Fibroblast of the aortic adventitia (primary cell): Measurements from ENCODE around the gene CLEC7A. TPM values are rescaled to one million over a fixed set of nuclear protein-coding genes. Genes with fewer than 3 reads are reported as not detected.

Experiments used
- DNase-seq: peaks from one replicate; pipeline ENCODE4 v3.0.0-alpha.2; 2010; ENCODE audit warnings: low read depth
- H3K4me3 ChIP-seq: 2 replicates; pipeline ENCODE4 v1.5.1; 2011; ENCODE audit warnings: low read depth, mild to moderate bottlenecking, control low read depth, low read length, moderate library complexity
- total RNA-seq: library from RNA; depleted of rRNA; stranded (reverse); fragments of >200 nt; gene quantifications from 2 replicates; pipeline ENCODE4 v1.2.3, GENCODE V29; 2012; ENCODE audit warnings: low replicate concordance
- TF ChIP-seq, protein P1 (sequence below): IDR thresholded peaks from 2 replicates; pipeline ENCODE4 v1.5.1; 2011; ENCODE audit warnings: mild to moderate bottlenecking, low read length, control low read depth, inconsistent platforms; ENCODE audit not compliant: insufficient read depth

CLEC7A gene
- total RNA-seq, 1 donor, result not detected

DNA sequence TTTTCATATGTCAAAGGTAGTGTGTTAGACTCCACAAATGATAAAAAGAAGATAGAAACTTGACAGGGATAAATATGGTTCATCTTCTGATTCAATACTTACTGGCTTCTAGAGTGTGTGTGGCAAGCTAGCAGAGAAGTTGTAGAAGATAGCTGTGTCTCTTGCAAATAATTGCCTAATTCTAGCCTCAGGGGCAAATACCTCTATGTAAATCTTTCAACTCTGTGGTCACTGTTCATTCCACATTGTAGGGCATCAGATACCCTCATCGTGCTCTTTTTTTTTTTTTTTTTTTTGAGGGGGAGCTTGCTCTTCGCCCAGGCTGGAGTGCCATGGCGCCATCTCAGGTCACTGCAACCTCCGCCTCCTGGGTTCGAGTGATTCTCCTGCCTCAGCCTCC, 40.2 kb upstream of the CLEC7A start:
- H3K4me3 ChIP-seq, result no peak overlapping the region
- no peak for DNase-seq
- TF ChIP-seq, protein P1, sequence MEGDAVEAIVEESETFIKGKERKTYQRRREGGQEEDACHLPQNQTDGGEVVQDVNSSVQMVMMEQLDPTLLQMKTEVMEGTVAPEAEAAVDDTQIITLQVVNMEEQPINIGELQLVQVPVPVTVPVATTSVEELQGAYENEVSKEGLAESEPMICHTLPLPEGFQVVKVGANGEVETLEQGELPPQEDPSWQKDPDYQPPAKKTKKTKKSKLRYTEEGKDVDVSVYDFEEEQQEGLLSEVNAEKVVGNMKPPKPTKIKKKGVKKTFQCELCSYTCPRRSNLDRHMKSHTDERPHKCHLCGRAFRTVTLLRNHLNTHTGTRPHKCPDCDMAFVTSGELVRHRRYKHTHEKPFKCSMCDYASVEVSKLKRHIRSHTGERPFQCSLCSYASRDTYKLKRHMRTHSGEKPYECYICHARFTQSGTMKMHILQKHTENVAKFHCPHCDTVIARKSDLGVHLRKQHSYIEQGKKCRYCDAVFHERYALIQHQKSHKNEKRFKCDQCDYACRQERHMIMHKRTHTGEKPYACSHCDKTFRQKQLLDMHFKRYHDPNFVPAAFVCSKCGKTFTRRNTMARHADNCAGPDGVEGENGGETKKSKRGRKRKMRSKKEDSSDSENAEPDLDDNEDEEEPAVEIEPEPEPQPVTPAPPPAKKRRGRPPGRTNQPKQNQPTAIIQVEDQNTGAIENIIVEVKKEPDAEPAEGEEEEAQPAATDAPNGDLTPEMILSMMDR, result no peak

DNA sequence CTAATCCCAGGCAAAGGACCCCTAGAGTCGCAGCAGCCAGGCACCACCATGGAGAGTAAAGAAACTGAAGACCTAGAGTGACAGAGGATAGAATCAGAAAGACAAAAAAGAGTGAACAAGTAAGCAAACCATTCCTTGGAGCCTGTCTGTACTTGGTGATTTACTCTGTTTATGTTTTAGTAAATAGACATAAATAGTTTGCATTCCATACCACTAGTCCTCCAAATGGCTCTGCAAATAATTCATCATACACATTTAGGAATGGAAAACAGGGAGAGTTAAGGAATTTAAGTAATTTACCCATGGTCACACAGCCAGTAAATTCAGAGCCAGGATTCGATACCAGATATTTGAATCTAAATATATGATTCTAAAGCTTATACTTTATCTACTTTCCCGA, 39.1 kb upstream of the CLEC7A start:
- TF ChIP-seq, protein P1, result no peak
- H3K4me3 ChIP-seq, result no peak overlapping the region
- no peak for DNase-seq

DNA sequence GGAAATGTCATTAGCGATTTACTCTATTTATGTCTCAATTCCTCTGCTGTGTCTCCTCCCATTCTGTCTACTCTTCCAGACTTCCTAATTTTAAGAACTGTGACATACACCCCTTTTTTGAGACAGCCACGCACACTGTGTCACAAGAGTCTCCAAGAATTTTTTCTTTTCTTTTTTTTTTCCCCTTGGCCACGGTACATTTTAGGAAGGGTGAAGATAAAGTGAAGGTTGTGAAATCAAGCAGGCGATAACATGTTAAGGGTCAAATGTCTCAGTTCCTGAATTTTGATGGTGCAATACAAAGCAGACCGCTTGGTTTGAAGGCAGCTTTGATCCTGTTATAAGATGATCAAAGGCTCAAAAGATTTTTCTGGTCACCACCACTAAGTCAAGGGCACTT, 37.6 kb upstream of the CLEC7A start:
- no peak overlapping the region for H3K4me3 ChIP-seq
- DNase-seq, result no peak
- TF ChIP-seq, protein P1, result no peak

DNA sequence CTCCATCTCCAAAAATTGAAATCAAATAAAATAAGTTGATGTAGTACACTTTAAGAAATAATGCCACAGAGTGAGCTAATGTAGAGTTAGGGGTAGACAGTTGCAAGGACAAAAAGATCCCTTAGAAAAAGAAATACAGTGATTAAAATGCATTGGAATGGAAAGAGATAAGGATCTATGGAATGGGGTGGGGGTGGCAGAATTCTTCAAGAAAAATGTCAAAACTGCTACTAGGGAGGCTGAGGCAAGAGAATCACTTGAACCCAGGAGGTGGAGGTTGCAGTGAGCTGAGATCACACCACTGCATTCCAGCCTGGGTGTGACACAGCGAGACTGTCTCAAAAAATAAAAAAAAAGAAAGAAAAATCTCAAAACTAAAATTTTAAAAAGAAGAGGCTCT, 35.4 kb upstream of the CLEC7A start:
- no peak for DNase-seq
- TF ChIP-seq, protein P1, result no peak
- H3K4me3 ChIP-seq, result no peak overlapping the region

DNA sequence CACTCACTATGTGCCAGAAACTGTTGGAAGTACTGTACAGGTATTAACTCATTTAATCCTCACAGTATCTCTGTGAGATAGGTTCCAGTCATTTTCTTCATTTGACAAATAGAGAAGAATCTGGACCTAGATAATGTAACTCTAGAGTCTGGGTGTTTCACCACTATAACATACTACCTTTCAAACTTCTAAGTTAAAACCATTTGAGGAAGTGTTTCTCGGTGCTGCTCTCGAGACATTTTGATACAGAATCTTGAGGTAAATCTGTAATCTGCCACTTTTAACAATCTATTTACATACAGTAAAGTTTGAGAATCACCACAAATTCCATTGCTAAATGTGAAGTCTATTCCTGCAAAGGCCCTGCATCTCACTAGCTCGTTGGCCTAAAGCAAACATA, 33.1 kb upstream of the CLEC7A start:
- TF ChIP-seq, protein P1, result no peak

DNA sequence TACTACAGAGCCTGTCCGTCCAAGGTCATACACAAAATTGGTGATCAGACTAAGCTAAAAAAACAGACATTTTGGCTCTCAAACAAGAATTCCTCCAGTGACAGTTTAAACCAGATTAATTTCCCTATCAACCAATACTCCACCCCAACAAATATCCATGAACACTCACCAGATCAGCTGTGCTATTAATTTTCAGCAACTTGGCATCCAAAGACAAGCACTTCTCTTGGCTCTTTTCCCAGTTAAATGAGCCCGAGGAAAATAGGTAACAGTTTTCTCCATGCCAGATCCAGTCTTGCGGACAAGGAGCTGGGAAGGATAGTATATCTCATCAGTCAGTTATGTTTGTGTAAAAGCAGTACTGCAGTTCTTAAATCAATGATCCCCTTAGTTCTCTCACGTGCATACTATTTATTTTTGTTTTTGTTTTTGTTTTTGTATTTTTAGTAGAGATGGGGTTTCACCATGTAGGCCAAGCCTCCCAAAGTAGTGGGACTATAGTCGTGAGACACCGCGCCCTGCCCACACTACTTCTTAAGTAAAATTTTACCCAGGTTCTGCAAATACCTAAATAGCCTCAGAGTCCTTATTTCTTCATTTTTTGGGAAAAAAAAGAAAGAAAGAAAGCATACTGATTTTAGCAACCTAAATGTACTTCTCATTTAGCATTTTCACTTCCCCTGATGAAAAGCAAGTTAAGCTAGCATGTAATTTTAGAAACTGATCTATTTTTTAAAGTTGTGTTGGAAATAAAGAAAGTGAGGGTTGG, 30.8 kb upstream of the CLEC7A start:
- TF ChIP-seq, protein P1, result no peak
- no peak overlapping the region for H3K4me3 ChIP-seq
- no peak for DNase-seq

More for the DNA sequence above, 33.1 kb upstream of the CLEC7A start:
- DNase-seq, result no peak
- no peak overlapping the region for H3K4me3 ChIP-seq

DNA sequence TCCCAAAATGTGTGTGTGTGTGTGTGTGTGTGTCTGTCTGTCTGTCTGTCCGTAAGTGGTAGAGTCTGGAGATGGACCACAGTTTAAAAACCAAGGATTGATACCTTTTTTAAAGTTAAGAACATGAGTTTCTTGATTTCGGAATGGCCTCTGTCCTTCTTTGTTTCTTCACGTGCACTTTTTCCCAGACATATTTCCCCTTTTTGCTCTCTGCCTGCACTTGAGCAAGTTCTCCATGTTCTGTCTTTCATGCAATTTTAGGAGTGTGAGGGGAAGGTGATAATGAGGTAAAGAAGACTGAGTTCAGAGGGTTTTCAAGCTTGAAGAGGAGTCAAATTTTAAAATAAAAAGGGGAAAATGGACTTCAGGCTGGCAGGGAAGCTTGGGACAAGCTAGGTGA, 29.3 kb upstream of the CLEC7A start:
- no peak for DNase-seq
- TF ChIP-seq, protein P1, result no peak
- H3K4me3 ChIP-seq, result no peak overlapping the region
